Small intestine (tissue), 7 donors: ENCODE measurements around the gene CA4. TPM values are rescaled to one million over a fixed set of nuclear protein-coding genes. Genes with fewer than 3 reads are reported as not detected.

Experiments
- DNase-seq, 2 donors: peaks; one replicate each; pipeline versions ENCODE4 v3.0.0 to v3.0.0-alpha.2; 2013
- FAIRE-seq: peaks from 2 replicates; lab custom pipeline; 2012; peaks lifted over from hg19 to GRCh38; lab: Jason Lieb, UNC
- H3K27ac ChIP-seq, 3 donors: one replicate each; pipeline ENCODE4 v1.5.1; 2013; ENCODE audit warnings: low read length in 2 of 3, mild to moderate bottlenecking in 2 of 3, control low read depth in 1 of 3, inconsistent platforms in 1 of 3, low read depth in 1 of 3, moderate library complexity in 1 of 3
- H3K27me3 ChIP-seq, 3 donors: one replicate each; pipeline ENCODE4 v1.6.1; 2013; ENCODE audit warnings: low read length in 3 of 3, inconsistent platforms in 1 of 3; ENCODE audit not compliant: control insufficient read depth in 3 of 3, insufficient read depth in 3 of 3
- H3K36me3 ChIP-seq, 3 donors: one replicate each; pipeline ENCODE4 v1.6.1; 2013; ENCODE audit warnings: low read length in 3 of 3, inconsistent platforms in 1 of 3, low read depth in 1 of 3, mild to moderate bottlenecking in 1 of 3, moderate library complexity in 1 of 3; ENCODE audit not compliant: control insufficient read depth in 3 of 3, insufficient read depth in 2 of 3
- H3K4me1 ChIP-seq, 3 donors: one replicate each; pipeline ENCODE4 v1.6.1; 2013; ENCODE audit warnings: low read length in 2 of 3, inconsistent platforms in 1 of 3, low read depth in 1 of 3, mild to moderate bottlenecking in 1 of 3, moderate library complexity in 1 of 3; ENCODE audit not compliant: control insufficient read depth in 3 of 3, insufficient read depth in 2 of 3
- H3K4me3 ChIP-seq, 3 donors: one replicate each; pipeline ENCODE4 v1.5.1; 2013; ENCODE audit warnings: low read length in 3 of 3, control low read depth in 1 of 3, inconsistent platforms in 1 of 3, low read depth in 1 of 3, mild to moderate bottlenecking in 1 of 3, moderate library complexity in 1 of 3
- H3K9me3 ChIP-seq, 2 donors: one replicate each; pipeline ENCODE4 v1.6.1; 2013; ENCODE audit warnings: low read depth in 1 of 2, low read length in 1 of 2; ENCODE audit not compliant: control insufficient read depth in 2 of 2, insufficient read depth in 1 of 2
- WGBS, 3 donors: extraction: QIAGEN DNeasy Blood & Tissue Kit; methylation state at CpG; one replicate each; pipeline ENCODE4 v1.1.7; 2013; 5-methylcytosine and 5-hydroxymethylcytosine counted together
- polyA plus RNA-seq, 4 donors: library from polyadenylated mRNA; stranded (reverse) in 3 of 4; unstranded in 1 of 4; fragments of 200-250 nt in 3 of 4; fragments of 120-200 nt in 1 of 4; gene quantifications; one replicate each; pipeline versions ENCODE4 v1.2.1 to v1.2.3, GENCODE V29; 2013
- donor health status: healthy with polysubstance abuse.
- donor health status: control.
- donor health status: control.
- donor health status: Bipolar disorder and iron deficiency.
- donor health status: healthy.

The CA4 gene
- polyA plus RNA-seq, 4 donors = 3.6 to 11.7 TPM; not detected in 2

GRCh38 chr17:60163108-60163784, 13.5 kb downstream of the CA4 start:
- no peaks in the 10 kb centered on the region for H3K9me3 ChIP-seq
- peaks cover 0 to 14% (median 2%) of the 10 kb centered on the region in 3 donors for H3K27me3 ChIP-seq
- WGBS, 3 donors = 31 to 52% (median 48%) methylated on average over 17 to 20 of the region's 20 CpGs
- H3K4me1 ChIP-seq = peaks cover 0 to 4% (median 0%) of the 10 kb centered on the region in 3 donors
- FAIRE-seq (no peak), DNase-seq (no peak)
- no peak overlapping the region for H3K27ac ChIP-seq
- no peak overlapping the region for H3K4me3 ChIP-seq
- H3K36me3 ChIP-seq = no peaks in the 10 kb centered on the region

DNA sequence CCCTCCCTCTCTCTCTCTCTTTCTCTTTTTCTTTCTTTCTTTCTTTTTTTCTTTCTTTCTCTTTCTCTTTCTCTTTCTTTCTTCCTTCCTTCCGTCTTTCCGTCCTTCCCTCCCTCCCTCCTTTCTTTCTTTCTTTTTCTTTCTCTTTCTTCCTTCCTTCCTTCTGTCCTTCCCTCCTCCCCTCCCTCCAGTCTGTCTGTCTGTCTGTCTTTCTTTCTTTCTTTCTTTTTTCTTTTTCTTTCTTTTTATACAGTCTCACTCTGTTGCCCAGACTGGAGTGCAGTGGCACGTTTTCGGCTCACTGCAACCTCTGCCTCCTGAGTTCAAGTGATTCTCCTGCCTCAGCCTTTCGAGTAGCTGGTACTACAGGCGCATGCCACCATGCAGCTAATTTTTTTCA, 14.4 kb downstream of the CA4 start:
- Histone ChIP-seq H3K4me1 (peaks cover 0 to 4% (median 0%) of the 10 kb centered on the region in 3 donors), H3K9me3 (no peaks in the 10 kb centered on the region), H3K4me3 (no peak overlapping the region), H3K36me3 (no peaks in the 10 kb centered on the region), H3K27ac (no peak overlapping the region), H3K27me3 (peaks cover 0 to 8% (median 0%) of the 10 kb centered on the region in 3 donors)
- 56 to 74% (median 62%) methylated on average over 6 of the region's 6 CpGs for WGBS, 3 donors
- no peak for FAIRE-seq
- DNase-seq = no peak

- H3K36me3 ChIP-seq = no peaks in the 10 kb centered on the region
- H3K9me3 ChIP-seq = no peaks in the 10 kb centered on the region
- DNase-seq = no peak
- peaks cover 0 to 8% (median 0%) of the 10 kb centered on the region in 3 donors for H3K27me3 ChIP-seq
- H3K4me3 ChIP-seq = no peak overlapping the region
- no peak for FAIRE-seq
- H3K4me1 ChIP-seq = peaks cover 0 to 4% (median 0%) of the 10 kb centered on the region in 3 donors
- WGBS, 3 donors = 17 to 66% (median 30%) methylated on average over 5 of the region's 5 CpGs
- no peak overlapping the region for H3K27ac ChIP-seq
These were observed 14.9 kb downstream of the CA4 start for GRCh38 chr17:60164697-60165096.

DNA sequence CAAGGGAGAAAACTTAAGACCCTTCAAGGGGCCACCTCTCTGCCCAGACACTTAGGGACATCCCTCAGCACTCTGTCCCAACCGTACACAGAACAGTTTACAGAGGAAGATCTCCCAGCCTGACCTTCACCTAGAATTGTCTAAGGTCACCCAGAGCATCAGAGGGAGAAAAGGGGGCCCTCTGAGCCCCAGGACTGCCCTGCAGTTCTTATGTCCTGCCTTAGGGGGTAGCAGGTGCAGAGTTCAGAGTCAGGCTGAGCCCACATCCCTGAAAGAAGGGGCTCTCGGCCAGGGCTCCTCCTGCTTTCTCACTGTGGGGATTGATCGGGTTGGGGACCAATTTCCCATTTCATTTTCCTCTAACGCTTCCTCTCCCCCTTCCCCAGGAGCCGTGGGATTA, 15.4 kb downstream of the CA4 start:
- no peaks in the 10 kb centered on the region for H3K9me3 ChIP-seq
- WGBS, 3 donors = 20 to 58% (median 24%) methylated on average over 5 of the region's 5 CpGs
- FAIRE-seq (no peak), DNase-seq (no peak)
- H3K27me3 ChIP-seq = peaks cover 0 to 5% (median 0%) of the 10 kb centered on the region in 3 donors
- H3K27ac ChIP-seq = no peak overlapping the region
- peaks cover 3 to 8% (median 4%) of the 10 kb centered on the region in 3 donors for H3K4me1 ChIP-seq
- no peaks in the 10 kb centered on the region for H3K36me3 ChIP-seq
- no peak overlapping the region for H3K4me3 ChIP-seq

GRCh38 chr17:60165971-60166370, 16.2 kb downstream of the CA4 start:
- DNase-seq (peak; percentile 73 to 93), FAIRE-seq (no peak)
- Histone ChIP-seq H3K4me1 (peaks cover 3 to 12% (median 4%) of the 10 kb centered on the region in 3 donors), H3K36me3 (no peaks in the 10 kb centered on the region), H3K9me3 (no peaks in the 10 kb centered on the region), H3K27me3 (peaks cover 0 to 2% (median 0%) of the 10 kb centered on the region in 3 donors), H3K27ac (peak overlapping the region in 1 of 3 donors; percentile 51), H3K4me3 (no peak overlapping the region)
- WGBS, 3 donors = 9 to 49% (median 27%) methylated on average over 5 of the region's 5 CpGs

DNA sequence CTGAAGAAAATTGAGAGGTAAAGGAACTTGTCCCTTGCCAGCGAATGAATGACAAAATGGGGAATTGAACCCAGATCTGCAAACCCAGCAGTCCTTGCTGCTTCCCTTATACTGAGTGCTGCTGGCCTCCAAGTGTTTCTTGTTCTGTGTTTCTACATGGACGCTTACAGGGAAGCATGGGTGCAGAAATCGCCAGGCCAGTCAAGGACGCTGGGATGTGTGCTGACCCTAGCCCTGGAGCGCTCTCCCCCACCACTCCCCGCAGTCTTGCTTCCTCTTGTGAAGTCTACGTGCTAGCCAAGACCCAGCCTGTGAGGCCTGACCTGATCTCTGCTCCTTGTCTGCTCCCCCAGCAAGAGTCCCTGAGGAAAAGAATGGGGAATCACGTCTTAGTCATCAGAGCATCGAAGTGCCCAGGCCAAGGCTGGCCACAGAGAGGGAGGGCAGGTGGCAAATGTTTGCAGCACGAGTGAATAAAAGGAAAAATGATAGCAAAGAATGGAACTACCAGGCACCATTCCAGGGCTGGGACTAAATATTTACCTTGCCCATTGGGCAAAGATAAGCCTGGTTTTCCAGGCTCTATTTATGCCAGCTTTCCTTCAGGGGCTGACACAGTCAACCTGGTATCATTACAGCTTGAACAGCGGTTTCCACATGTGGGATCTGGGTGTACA, 17.4 kb downstream of the CA4 start:
- Histone ChIP-seq H3K4me3 (no peak overlapping the region), H3K27me3 (no peaks in the 10 kb centered on the region), H3K4me1 (peaks cover 3 to 12% (median 4%) of the 10 kb centered on the region in 3 donors), H3K36me3 (no peaks in the 10 kb centered on the region), H3K27ac (peak overlapping the region in 1 of 3 donors; percentile 47), H3K9me3 (no peaks in the 10 kb centered on the region)
- WGBS, 3 donors = 21 to 59% (median 37%) methylated on average over 11 of the region's 11 CpGs
- DNase-seq (peak in 1 of 2 donors; percentile 57), FAIRE-seq (no peak)

GRCh38 chr17:60168654-60169053, 18.9 kb downstream of the CA4 start:
- Histone ChIP-seq H3K27ac (no peak overlapping the region), H3K27me3 (no peaks in the 10 kb centered on the region), H3K4me1 (peaks cover 3 to 12% (median 4%) of the 10 kb centered on the region in 3 donors), H3K9me3 (no peaks in the 10 kb centered on the region), H3K36me3 (no peaks in the 10 kb centered on the region), H3K4me3 (no peak overlapping the region)
- DNase-seq = no peak
- 74 to 81% (median 77%) methylated on average over 7 of the region's 7 CpGs for WGBS, 3 donors
- FAIRE-seq = no peak

DNA sequence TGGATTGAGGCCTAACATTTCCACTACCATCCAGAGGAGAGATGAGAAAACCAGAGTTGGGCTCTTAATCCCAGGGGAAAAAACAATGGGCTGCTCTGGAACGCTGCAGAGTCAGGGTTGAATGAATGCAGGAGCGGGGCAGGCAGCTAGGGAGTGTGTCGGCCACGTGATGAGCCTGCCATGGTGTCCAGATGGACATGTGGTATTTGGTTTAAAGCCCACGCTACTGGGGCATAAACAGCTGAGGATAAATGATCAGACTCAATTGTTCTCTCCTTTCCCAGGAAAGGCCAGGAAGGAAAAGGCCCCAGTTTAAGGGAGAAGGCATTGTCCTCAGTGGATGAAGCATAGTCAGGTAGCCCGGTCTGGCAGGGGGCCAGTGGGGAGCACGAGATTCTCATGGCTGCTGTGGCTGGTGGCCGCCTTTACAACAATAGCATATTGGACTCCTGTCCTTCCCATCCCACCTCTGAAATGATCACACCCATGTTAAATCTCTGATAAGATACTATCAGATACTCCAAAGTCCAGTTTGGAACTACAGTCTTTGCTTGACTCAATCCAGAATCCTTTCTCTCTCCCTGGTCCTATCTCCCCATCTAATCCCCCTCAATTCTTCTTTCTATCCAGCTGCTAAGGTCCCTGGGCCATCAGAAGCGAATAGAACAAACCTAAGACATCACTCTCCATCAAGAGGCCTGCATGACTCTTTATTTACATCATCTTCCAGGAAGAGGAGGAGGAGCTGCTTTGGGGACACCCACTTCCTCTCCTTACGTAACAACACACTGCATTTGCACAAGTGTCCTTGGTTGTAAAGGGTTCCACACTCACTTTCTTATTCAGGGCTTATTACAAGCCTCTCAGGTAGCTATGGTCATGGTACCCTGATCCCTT, 20.4 kb downstream of the CA4 start:
- FAIRE-seq = no peak
- no peaks in the 10 kb centered on the region for H3K9me3 ChIP-seq
- WGBS, 3 donors = 56 to 60% (median 58%) methylated on average over 10 of the region's 10 CpGs
- H3K27me3 ChIP-seq = no peaks in the 10 kb centered on the region
- H3K4me3 ChIP-seq = no peak overlapping the region
- no peaks in the 10 kb centered on the region for H3K36me3 ChIP-seq
- DNase-seq = peak; percentile 56 to 60
- peaks cover 3 to 14% (median 4%) of the 10 kb centered on the region in 3 donors for H3K4me1 ChIP-seq
- no peak overlapping the region for H3K27ac ChIP-seq
